ENCODE measurements around the gene TBC1D19. TPM values are rescaled to one million over a fixed set of nuclear protein-coding genes. Genes with fewer than 3 reads are reported as not detected.

The TBC1D19 gene
- total RNA-seq, 4 donors from 2014 or later = 9.8 to 17.0 (median 14.4) TPM

DNA sequence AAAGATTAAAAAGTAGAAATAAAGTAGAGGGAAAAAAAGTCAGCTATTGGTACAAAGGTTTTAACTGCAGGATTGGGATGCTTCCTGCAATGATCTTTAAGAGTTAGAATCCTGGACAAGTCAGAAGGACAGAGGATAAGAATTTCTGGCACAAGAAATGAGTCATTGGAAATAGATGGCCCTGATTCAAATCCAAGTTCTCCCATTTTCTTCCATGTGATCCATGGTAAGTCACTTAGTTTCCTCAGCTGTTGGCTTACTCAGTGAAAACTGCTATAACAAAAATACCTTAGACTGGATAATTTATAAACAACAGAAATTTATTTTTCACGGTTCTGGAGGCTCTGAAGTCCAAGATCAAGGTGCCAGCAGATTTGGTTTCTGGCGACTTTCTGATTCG, 13.3 kb upstream of the TBC1D19 start:
- TF ChIP-seq, protein P1, sequence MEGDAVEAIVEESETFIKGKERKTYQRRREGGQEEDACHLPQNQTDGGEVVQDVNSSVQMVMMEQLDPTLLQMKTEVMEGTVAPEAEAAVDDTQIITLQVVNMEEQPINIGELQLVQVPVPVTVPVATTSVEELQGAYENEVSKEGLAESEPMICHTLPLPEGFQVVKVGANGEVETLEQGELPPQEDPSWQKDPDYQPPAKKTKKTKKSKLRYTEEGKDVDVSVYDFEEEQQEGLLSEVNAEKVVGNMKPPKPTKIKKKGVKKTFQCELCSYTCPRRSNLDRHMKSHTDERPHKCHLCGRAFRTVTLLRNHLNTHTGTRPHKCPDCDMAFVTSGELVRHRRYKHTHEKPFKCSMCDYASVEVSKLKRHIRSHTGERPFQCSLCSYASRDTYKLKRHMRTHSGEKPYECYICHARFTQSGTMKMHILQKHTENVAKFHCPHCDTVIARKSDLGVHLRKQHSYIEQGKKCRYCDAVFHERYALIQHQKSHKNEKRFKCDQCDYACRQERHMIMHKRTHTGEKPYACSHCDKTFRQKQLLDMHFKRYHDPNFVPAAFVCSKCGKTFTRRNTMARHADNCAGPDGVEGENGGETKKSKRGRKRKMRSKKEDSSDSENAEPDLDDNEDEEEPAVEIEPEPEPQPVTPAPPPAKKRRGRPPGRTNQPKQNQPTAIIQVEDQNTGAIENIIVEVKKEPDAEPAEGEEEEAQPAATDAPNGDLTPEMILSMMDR (IDR thresholded peaks at IDR 0.05; ENCODE audit: low read depth) = no peak

DNA sequence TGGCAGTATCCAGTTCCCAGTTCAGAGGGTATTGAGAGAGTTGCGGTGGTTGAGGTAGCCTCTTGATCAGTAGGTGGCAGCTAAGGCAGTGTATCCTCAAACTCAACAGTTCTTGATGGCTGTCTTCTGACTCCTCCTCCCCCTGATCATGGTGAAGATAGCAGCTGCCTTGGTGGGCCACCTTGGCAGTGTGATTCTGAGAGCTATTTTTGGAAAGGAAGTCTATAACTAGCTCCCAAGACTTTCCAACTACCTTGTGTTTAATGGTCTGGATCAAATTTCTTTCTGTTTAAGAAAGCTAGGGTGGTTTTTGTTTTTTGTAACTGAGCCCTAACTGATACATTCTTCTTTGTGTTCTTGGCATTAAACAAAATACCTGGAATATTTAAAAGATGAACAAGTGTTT, 10.5 kb upstream of the TBC1D19 start:
- TF ChIP-seq, protein P1 (IDR thresholded peaks at IDR 0.05; ENCODE audit: low read depth) = no peak

DNA sequence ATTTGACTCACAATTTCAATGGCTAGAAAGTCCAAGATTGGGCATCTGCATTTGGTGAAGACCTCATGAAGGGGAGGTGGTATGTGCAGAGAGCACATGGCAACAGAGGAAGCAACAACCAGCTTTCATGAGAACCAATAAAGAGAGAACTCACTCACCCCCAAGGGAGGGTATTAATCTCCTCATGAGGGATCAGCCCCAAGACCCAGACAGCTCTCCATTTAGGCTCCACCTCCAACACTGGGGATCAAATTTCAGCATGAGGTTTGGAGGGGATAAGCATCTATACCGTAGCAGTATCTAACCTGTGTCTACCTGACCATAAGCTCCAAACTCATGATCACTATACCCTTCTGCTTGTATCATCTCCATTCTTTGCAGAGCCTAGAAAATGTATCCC, 9.3 kb upstream of the TBC1D19 start:
- TF ChIP-seq, protein P1 (IDR thresholded peaks at IDR 0.05; ENCODE audit: low read depth) = no peak

DNA sequence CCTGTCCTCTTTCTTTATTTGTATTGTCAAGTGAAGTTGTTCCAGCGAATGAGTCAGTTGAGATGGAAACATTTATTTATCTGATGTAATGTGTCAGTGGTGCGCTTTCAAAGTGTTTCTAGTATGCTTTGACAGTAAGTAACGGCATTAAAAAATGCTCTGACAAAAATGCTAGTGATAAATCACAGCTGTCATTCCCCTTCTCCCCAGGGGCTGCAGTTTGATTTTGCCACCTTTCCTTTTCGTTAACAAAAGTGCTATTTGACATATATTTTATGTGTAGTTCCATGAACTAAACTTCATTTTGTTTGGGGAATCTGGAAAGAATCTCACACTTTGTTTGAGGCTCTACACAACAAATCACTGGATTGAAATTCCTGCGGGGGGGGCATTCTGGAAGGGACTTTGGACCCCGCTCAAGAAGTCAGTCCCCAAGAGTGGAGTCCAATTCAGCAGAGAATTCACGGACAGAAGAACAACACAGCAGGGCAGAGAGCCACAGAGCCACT, 7.6 kb upstream of the TBC1D19 start:
- TF ChIP-seq, protein P1 (IDR thresholded peaks at IDR 0.05; ENCODE audit: low read depth) = no peak

DNA sequence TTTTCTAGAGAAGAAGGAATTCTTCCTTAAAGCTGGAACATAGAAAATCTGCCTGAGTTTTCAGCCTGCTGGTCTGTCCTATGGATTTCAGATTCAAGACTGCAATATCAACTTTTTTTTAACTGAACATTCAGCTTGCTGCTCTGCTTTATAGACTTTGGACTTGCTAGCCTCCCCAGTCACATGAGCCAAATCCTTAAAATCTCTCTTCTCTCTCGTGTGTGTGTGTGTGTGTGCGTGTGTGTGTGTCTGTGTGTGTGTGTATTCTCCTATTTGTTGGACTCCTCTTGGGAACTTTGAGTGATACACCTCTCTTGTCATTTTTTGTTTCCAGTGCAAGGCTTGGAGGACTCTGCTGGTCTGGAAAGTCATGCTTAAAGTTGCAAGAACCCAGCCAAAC, 6.8 kb upstream of the TBC1D19 start:
- TF ChIP-seq, protein P1 (IDR thresholded peaks at IDR 0.05; ENCODE audit: low read depth) = no peak

DNA sequence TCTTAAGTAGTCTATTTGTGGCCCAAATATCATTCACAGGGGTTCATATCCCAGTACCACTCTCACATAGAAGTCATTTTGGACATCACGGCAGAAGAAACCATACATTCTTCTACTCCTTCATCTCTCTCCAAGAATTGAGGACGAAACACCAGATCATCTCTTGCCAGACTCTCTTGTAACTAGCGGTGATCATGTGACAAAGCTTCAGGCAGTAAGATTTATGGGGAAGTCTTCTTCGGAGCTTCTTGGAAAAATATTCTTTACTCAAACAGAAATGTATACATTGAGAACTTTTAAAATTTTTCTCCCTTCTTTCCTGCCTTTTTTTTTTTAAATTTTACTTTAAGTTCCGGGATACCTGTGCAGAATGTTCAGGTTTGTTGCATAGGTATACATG, 4.7 kb upstream of the TBC1D19 start:
- TF ChIP-seq, protein P1 (IDR thresholded peaks at IDR 0.05; ENCODE audit: low read depth) = no peak

DNA sequence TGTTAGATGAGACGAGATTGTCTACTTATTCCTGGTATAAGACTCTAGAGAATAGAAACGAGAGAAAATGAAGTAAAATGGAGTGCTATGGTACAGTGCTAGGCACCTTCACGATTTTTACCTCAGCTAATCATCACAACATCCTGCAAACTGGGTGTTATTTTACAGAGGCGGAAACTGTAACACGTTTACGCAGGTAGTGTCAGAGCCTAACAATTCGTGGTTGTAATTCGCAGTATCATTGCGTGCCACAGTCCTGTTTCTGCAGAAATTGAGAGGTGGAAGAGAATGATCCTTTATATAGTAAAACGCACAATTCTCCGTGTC, 383 bp upstream of the TBC1D19 start:
- TF ChIP-seq, protein P1 (IDR thresholded peaks at IDR 0.05; ENCODE audit: low read depth) = no peak
